H1 (cell line): ENCODE measurements around the gene TCERG1L. TPM values are rescaled to one million over a fixed set of nuclear protein-coding genes. Genes with fewer than 3 reads are reported as not detected.

Experiments
- CTCF ChIA-PET: fragments of 300-600 bp; sonication (Branson Sonifier 250); formaldehyde crosslinking; loops from one replicate; lab custom pipeline; 2021; ENCODE audit not compliant: partially characterized antibody; lab: Charles Lee
- POLR2A ChIA-PET: fragments of 300-600 bp; sonication (Branson Sonifier 250); formaldehyde crosslinking; loops from one replicate; lab custom pipeline; 2021; ENCODE audit warnings: inconsistent platforms; ENCODE audit not compliant: partially characterized antibody; lab: Charles Lee
- DNase-seq, 2 experiments: peaks; one replicate each; pipeline versions ENCODE4 v3.0.0 to v3.0.0-alpha.2; 2010 to 2022; ENCODE audit warnings: low spot score in 2 of 2, low read depth in 1 of 2, mixed read lengths in 1 of 2
- FAIRE-seq: peaks from 2 replicates; lab custom pipeline; 2011; peaks lifted over from hg19 to GRCh38; lab: Jason Lieb, UNC
- H2AFZ ChIP-seq: 2 replicates; pipeline ENCODE4 v1.8.1; 2012; ENCODE audit warnings: low read length, inconsistent platforms
- H2AK5ac ChIP-seq: 2 replicates; pipeline ENCODE4 v1.6.1; 2013; ENCODE audit warnings: low read depth, low read length
- H2BK120ac ChIP-seq: replicated peaks from 2 replicates; pipeline ENCODE3; 2013; ENCODE audit warnings: low read depth, low read length, inconsistent platforms
- H2BK12ac ChIP-seq: 2 replicates; pipeline ENCODE4 v1.6.1; 2013; ENCODE audit warnings: low read depth, low read length
- H2BK15ac ChIP-seq: 2 replicates; pipeline ENCODE4 v1.6.1; 2013; ENCODE audit warnings: low read length
- H2BK20ac ChIP-seq: 2 replicates; pipeline ENCODE4 v1.6.1; 2013; ENCODE audit warnings: low read length
- H2BK5ac ChIP-seq: 2 replicates; pipeline ENCODE4 v1.6.1; 2013; ENCODE audit warnings: low read depth, low read length
- H3K14ac ChIP-seq: 2 replicates; pipeline ENCODE4 v1.6.1; 2013; ENCODE audit warnings: inconsistent platforms; ENCODE audit not compliant: insufficient read length
- H3K18ac ChIP-seq: 2 replicates; pipeline ENCODE4 v1.6.1; 2013; ENCODE audit warnings: low read length; ENCODE audit errors: extremely low read depth
- H3K23ac ChIP-seq: 2 replicates; pipeline ENCODE4 v1.6.1; 2013; ENCODE audit warnings: inconsistent platforms; ENCODE audit not compliant: insufficient read length
- H3K23me2 ChIP-seq: 2 replicates; pipeline ENCODE4 v1.6.1; 2013; ENCODE audit warnings: low read depth, low read length
- H3K27ac ChIP-seq: 2 replicates; pipeline ENCODE4 v1.6.1; 2011; ENCODE audit warnings: low read depth, low read length, inconsistent platforms
- H3K27me3 ChIP-seq, 4 experiments: replicated peaks in 1 of 4; 1 replicate in 1 of 4; 2 replicates in 3 of 4; pipeline versions ENCODE4 v1.6.1 to v1.8.1; 2011 to 2013; ENCODE audit warnings: low read length in 3 of 4, mild to moderate bottlenecking in 3 of 4, inconsistent platforms in 2 of 4, mixed read lengths in 2 of 4, moderate library complexity in 1 of 4; ENCODE audit not compliant: control insufficient read depth in 3 of 4, insufficient read depth in 3 of 4; ENCODE audit errors: extremely low read depth in 1 of 4
- H3K36me3 ChIP-seq, 4 experiments: 2 replicates each; pipeline versions ENCODE4 v1.6.1 to v1.8.1; 2011 to 2013; ENCODE audit warnings: mild to moderate bottlenecking in 4 of 4, low read length in 3 of 4, moderate library complexity in 2 of 4, control low read depth in 1 of 4, inconsistent platforms in 1 of 4; ENCODE audit not compliant: insufficient read depth in 4 of 4, control insufficient read depth in 2 of 4
- H3K4ac ChIP-seq: replicated peaks from 2 replicates; pipeline ENCODE3; 2013; ENCODE audit warnings: low read length, low read depth, mixed read lengths, inconsistent platforms; ENCODE audit not compliant: insufficient read length
- H3K4me1 ChIP-seq, 4 experiments: replicated peaks in 1 of 4; 1 replicate in 1 of 4; 2 replicates in 3 of 4; pipeline versions ENCODE4 v1.6.1 to v1.8.1; 2011 to 2013; ENCODE audit warnings: low read length in 3 of 4, inconsistent platforms in 2 of 4, mixed read lengths in 1 of 4; ENCODE audit not compliant: insufficient read depth in 4 of 4, control insufficient read depth in 3 of 4
- H3K4me2 ChIP-seq, 2 experiments: 2 replicates each; pipeline versions ENCODE4 v1.6.1 to v1.8.1; 2011 to 2013; ENCODE audit warnings: low read depth in 2 of 2, low read length in 2 of 2, control low read depth in 1 of 2, inconsistent platforms in 1 of 2, mild to moderate bottlenecking in 1 of 2; ENCODE audit not compliant: insufficient read depth in 1 of 2
- H3K4me3 ChIP-seq, 4 experiments: fragments of 200-600, 300-600 bp in 1 of 4; sonication (generic), shearing (Covaris generic), sonication (Bioruptor Twin) in 1 of 4; 2 replicates each; pipeline versions ENCODE4 v1.5.1 to v1.8.1; 2011 to 2016; ENCODE audit warnings: low read length in 4 of 4, low read depth in 3 of 4, control low read depth in 2 of 4, inconsistent platforms in 2 of 4, mild to moderate bottlenecking in 2 of 4, mixed read lengths in 1 of 4, moderate library complexity in 1 of 4; ENCODE audit not compliant: insufficient read depth in 2 of 4; ENCODE audit errors: extremely low read depth in 1 of 4
- H3K56ac ChIP-seq: replicated peaks from 2 replicates; pipeline ENCODE3; 2013; ENCODE audit warnings: low read depth, mild to moderate bottlenecking, mixed read lengths, low read length, inconsistent platforms; ENCODE audit not compliant: insufficient read length
- H3K79me1 ChIP-seq: 2 replicates; pipeline ENCODE4 v1.6.1; 2013; ENCODE audit warnings: low read depth, low read length, control low read depth
- H3K79me2 ChIP-seq, 2 experiments: 2 replicates each; pipeline versions ENCODE4 v1.6.1 to v1.8.1; 2012 to 2013; ENCODE audit warnings: low read length in 2 of 2, mild to moderate bottlenecking in 2 of 2, inconsistent platforms in 1 of 2; ENCODE audit not compliant: insufficient read depth in 2 of 2, control insufficient read depth in 1 of 2
- H3K9ac ChIP-seq, 4 experiments: replicated peaks in 1 of 4; 1 replicate in 1 of 4; 2 replicates in 3 of 4; pipeline versions ENCODE4 v1.6.1 to v1.8.1; 2011 to 2013; ENCODE audit warnings: low read depth in 3 of 4, low read length in 3 of 4, control low read depth in 2 of 4, mild to moderate bottlenecking in 2 of 4, moderate library complexity in 2 of 4, inconsistent platforms in 1 of 4; ENCODE audit errors: extremely low read depth in 1 of 4
- H3K9me3 ChIP-seq, 2 experiments: 2 replicates each; pipeline versions ENCODE4 v1.6.1 to v1.8.1; 2012 to 2013; ENCODE audit warnings: mild to moderate bottlenecking in 2 of 2, moderate library complexity in 2 of 2, control low read depth in 1 of 2, inconsistent platforms in 1 of 2, low read depth in 1 of 2, low read length in 1 of 2, mixed read lengths in 1 of 2; ENCODE audit not compliant: insufficient read depth in 2 of 2
- H4K20me1 ChIP-seq, 2 experiments: replicated peaks in 1 of 2; 2 replicates each; pipeline versions ENCODE3 to v1.8.1; 2011 to 2013; ENCODE audit warnings: inconsistent platforms in 2 of 2, low read length in 2 of 2, mild to moderate bottlenecking in 1 of 2; ENCODE audit not compliant: insufficient read depth in 2 of 2, control insufficient read depth in 1 of 2
- H4K5ac ChIP-seq: 2 replicates; pipeline ENCODE4 v1.6.1; 2013; ENCODE audit warnings: low read length, low read depth, mixed read lengths, inconsistent platforms; ENCODE audit not compliant: insufficient read length
- H4K8ac ChIP-seq: 2 replicates; pipeline ENCODE4 v1.8.0; 2013; ENCODE audit warnings: mild to moderate bottlenecking, moderate library complexity, low read length, inconsistent platforms; ENCODE audit not compliant: insufficient read depth; ENCODE audit errors: extremely low read depth
- H4K91ac ChIP-seq: replicated peaks from 2 replicates; pipeline ENCODE3; 2013; ENCODE audit warnings: low read length, mixed read lengths, inconsistent platforms; ENCODE audit not compliant: insufficient read length
- ASH2L ChIP-seq: fragments of 200-600, 300-600 bp; sonication (generic); IDR thresholded peaks from one replicate; pipeline ENCODE4 v1.7.1; 2017; ENCODE audit warnings: low read length
- HDAC2 ChIP-seq, 2 experiments: fragments of 300-600 bp in 1 of 2; sonication (generic) in 1 of 2; IDR thresholded peaks; 2 replicates each; pipeline ENCODE4 v1.6.1; 2011 to 2012; ENCODE audit warnings: low read depth in 2 of 2, low read length in 2 of 2, mild to moderate bottlenecking in 2 of 2, moderate library complexity in 2 of 2, borderline replicate concordance in 1 of 2, inconsistent platforms in 1 of 2
- POLR2A ChIP-seq, 2 experiments: IDR thresholded peaks; 1 replicate in 1 of 2; 2 replicates in 1 of 2; pipeline ENCODE4 v1.6.1; 2011; ENCODE audit warnings: low read depth in 2 of 2, low read length in 2 of 2, mild to moderate bottlenecking in 2 of 2; ENCODE audit errors: control extremely low read depth in 1 of 2
- RAD21 ChIP-seq, 2 experiments: IDR thresholded peaks in 1 of 2; conservative IDR thresholded peaks in 1 of 2; 2 replicates each; pipeline ENCODE4 v1.6.1; 2011; ENCODE audit warnings: low read depth in 2 of 2, low read length in 2 of 2, improper control_type of control experiment in 1 of 2, inconsistent platforms in 1 of 2, mild to moderate bottlenecking in 1 of 2, moderate library complexity in 1 of 2
- RNF2 ChIP-seq: fragments of 200-900, 300-1000 bp; sonication (generic); IDR thresholded peaks from 2 replicates; pipeline ENCODE4 v1.7.1; 2016; ENCODE audit warnings: borderline replicate concordance, low read depth, mild to moderate bottlenecking, antibody characterized with exemption, low read length; ENCODE audit not compliant: poor library complexity, severe bottlenecking; ENCODE audit errors: missing control alignments
- WGBS, 2 experiments: shearing (Covaris generic) in 1 of 2; methylation state at CpG; one replicate each; pipeline versions ENCODE4 v1.1.6 to v1.1.7; 2013 to 2015; ENCODE audit warnings: low lambda C conversion rate in 2 of 2, mixed read lengths in 2 of 2, inconsistent platforms in 1 of 2, low coverage in 1 of 2, missing lambda C conversion rate in 1 of 2; ENCODE audit not compliant: insufficient replicate concordance in 2 of 2, insufficient coverage in 1 of 2, insufficient read length in 1 of 2; ENCODE audit errors: extremely low coverage in 1 of 2, missing lambda C conversion rate in 1 of 2; 5-methylcytosine and 5-hydroxymethylcytosine counted together
- polyA plus RNA-seq, 7 experiments: library from polyadenylated mRNA; depleted of rRNA in 3 of 7; stranded (reverse) in 5 of 7; unstranded in 2 of 7; fragments of >200 nt in 5 of 7; fragments of 200-250 nt in 2 of 7; gene quantifications; 1 replicate in 5 of 7; 2 replicates in 1 of 7; 4 replicates in 1 of 7; pipeline versions ENCODE4 v1.2.1 to v1.2.3, GENCODE V29; 2011 to 2013; ENCODE audit warnings: missing spikeins in 2 of 7, mixed read lengths in 2 of 7
- total RNA-seq: library from RNA; stranded (reverse); fragmentation: NEBNext Ultra II Directional; extraction: Animal tissue kit (Norgen Biotek cat#: 25700); gene quantifications from 2 replicates; pipeline ENCODE4 v1.2.1, GENCODE V29; 2021
- TF ChIP-seq, protein P1 (sequence below): IDR thresholded peaks from 2 replicates; pipeline ENCODE4 v1.6.1; 2012; ENCODE audit warnings: inconsistent platforms

The TCERG1L gene
- total and polyA plus RNA-seq, 2 of the 8 experiments (the other 6 are each of a cell fraction or from before 2014, with no cell fraction given): 3.9 to 6.9 TPM

DNA sequence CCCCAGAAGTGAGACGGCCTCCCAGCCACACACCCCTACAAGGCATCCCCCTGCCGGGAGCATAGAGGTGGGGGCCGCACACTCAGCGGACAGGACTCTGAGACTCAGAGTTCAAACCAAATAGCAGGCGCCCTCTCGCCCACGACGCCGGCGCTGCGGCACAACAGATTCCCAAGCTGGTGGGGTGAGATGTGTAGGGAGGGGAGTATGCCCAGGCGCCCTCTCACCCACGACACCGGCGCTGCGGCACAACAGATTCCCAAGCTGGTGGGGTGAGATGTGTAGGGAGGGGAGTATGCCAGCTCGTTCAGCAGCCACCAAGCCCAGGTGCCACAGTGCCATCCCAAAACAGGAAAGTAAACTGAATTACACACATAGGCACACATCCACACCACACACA, 64.7 kb downstream of the TCERG1L start:
- Histone ChIP-seq H3K4ac (no peak overlapping the region), H3K18ac (no peak overlapping the region), H2BK15ac (no peak overlapping the region), H2AFZ (no peak overlapping the region), H3K4me3 (no peak overlapping the region), H3K23me2 (peaks cover 5% of the 10 kb centered on the region; the same call in 1 of the 2 replicates), H3K79me2 (no peaks in the 10 kb centered on the region), H3K9me3 (no peaks in the 10 kb centered on the region), H3K27ac (no peak overlapping the region), H3K4me2 (no peak overlapping the region), H3K14ac (no peak overlapping the region), H2BK12ac (no peak overlapping the region), H3K79me1 (peaks cover 4% of the 10 kb centered on the region; the same call in 1 of the 2 replicates), H2AK5ac (no peak overlapping the region), H3K36me3 (no peaks in the 10 kb centered on the region), H3K56ac (no peak overlapping the region), H2BK20ac (no peak overlapping the region), H4K20me1 (peaks cover 0 to 3% of the 10 kb centered on the region in 2 experiments), H3K9ac (no peak overlapping the region), H2BK5ac (no peak overlapping the region), H4K8ac (no peak overlapping the region), H3K4me1 (peaks cover 0 to 10% (median 6%) of the 10 kb centered on the region in 4 experiments; a peak in 5 of 7 replicates), H4K91ac (no peak overlapping the region), H4K5ac (no peak overlapping the region), H3K27me3 (no peaks in the 10 kb centered on the region), H3K23ac (no peak overlapping the region), H2BK120ac (no peak overlapping the region)
- WGBS, 2 experiments: 88% methylated on average over 17 of the region's 17 CpGs; no CpG with 5 or more reads in 1 of the 2 experiments
- DNase-seq: no peak
- no peak for FAIRE-seq
- ChIA-PET CTCF (interaction anchor here (1.3 kb wide), 1 partner anchor 17 kb away, joined by 3 read pairs; no protein-coding TSS in a partner anchor), POLR2A (no interaction called here)
- TF ChIP-seq RNF2 (no peak), POLR2A (IDR thresholded peaks at IDR 0.05; ENCODE audit: control extremely low read depth in 1 of 2, low read depth in 2 of 2, low read length in 2 of 2) (no peak), RAD21 (IDR thresholded peaks at IDR 0.05 in 1 of 2, conservative IDR thresholded peaks at IDR 0.05 in 1 of 2; ENCODE audit: low read depth in 2 of 2, low read length in 2 of 2) (no peak), ASH2L (no peak), HDAC2 (IDR thresholded peaks at IDR 0.05; ENCODE audit: borderline replicate concordance in 1 of 2, low read depth in 2 of 2, low read length in 2 of 2) (no peak)
- TF ChIP-seq, protein P1, sequence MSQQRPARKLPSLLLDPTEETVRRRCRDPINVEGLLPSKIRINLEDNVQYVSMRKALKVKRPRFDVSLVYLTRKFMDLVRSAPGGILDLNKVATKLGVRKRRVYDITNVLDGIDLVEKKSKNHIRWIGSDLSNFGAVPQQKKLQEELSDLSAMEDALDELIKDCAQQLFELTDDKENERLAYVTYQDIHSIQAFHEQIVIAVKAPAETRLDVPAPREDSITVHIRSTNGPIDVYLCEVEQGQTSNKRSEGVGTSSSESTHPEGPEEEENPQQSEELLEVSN: no peak
